ENCODE measurements around the gene HOXC13.

The HOXC13 gene, protein sequence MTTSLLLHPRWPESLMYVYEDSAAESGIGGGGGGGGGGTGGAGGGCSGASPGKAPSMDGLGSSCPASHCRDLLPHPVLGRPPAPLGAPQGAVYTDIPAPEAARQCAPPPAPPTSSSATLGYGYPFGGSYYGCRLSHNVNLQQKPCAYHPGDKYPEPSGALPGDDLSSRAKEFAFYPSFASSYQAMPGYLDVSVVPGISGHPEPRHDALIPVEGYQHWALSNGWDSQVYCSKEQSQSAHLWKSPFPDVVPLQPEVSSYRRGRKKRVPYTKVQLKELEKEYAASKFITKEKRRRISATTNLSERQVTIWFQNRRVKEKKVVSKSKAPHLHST

DNA sequence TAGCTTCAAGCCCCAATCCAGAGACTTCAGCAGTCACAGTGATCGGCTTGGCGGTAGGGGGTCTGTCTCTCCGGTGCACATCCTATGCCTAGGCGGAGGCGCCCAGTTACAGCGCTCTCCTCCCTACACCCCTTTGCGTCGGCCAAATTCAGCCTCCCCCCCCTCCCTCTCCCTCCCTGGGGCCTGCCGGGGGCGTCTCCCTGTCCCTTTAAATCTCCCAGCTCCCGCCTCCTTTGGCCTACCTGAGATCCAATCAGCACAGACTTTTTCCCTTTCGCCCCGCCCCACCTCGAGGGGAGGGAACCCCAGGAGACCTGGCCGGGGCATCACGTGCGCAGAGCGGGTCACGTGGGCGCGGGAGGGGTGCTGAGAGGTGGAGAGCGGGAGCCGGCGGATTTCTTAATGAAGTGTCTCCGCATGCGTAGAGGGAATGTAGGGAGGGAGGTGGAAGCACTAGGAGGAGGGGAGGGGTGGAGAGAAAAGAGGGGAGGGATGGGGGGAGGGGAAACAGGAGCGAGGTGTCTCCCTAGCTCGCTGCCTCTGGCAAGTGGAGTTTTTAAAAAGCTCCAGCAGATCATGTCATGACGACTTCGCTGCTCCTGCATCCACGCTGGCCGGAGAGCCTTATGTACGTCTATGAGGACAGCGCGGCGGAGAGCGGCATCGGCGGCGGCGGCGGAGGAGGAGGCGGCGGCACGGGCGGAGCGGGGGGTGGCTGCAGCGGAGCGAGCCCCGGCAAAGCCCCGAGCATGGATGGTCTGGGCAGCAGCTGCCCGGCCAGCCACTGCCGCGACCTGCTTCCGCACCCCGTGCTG lies at the start of gene HOXC13:
Gene HOXC13 (plus strand): TSS at position 506 of the 815 bp plus-strand sequence. CDS start 76 bp downstream, at position 582.
- Histone ChIP-seq H3K9me3 (ENCODE audit: severe bottlenecking) (no peaks in the 10 kb centered on the region), H3K36me3 (ENCODE audit: low read depth) (no peaks in the 10 kb centered on the region), H3K27me3 (ENCODE audit: insufficient read depth, poor library complexity, severe bottlenecking) (peaks cover 71% of the 10 kb centered on the region), H3K4me1 (ENCODE audit: insufficient read depth, poor library complexity, severe bottlenecking) (no peaks in the 10 kb centered on the region), H3K27ac (ENCODE audit: poor library complexity, severe bottlenecking) (peak within 1 kb of the TSS; percentile 25), H3K4me3 (ENCODE audit: severe bottlenecking) (peak within 1 kb of the TSS; percentile 43)
- TF ChIP-seq, protein P1, sequence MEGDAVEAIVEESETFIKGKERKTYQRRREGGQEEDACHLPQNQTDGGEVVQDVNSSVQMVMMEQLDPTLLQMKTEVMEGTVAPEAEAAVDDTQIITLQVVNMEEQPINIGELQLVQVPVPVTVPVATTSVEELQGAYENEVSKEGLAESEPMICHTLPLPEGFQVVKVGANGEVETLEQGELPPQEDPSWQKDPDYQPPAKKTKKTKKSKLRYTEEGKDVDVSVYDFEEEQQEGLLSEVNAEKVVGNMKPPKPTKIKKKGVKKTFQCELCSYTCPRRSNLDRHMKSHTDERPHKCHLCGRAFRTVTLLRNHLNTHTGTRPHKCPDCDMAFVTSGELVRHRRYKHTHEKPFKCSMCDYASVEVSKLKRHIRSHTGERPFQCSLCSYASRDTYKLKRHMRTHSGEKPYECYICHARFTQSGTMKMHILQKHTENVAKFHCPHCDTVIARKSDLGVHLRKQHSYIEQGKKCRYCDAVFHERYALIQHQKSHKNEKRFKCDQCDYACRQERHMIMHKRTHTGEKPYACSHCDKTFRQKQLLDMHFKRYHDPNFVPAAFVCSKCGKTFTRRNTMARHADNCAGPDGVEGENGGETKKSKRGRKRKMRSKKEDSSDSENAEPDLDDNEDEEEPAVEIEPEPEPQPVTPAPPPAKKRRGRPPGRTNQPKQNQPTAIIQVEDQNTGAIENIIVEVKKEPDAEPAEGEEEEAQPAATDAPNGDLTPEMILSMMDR (IDR thresholded peaks at IDR 0.05; ENCODE audit: poor library complexity, severe bottlenecking) = no peak
- peak; percentile 98 for DNase-seq (ENCODE audit: low spot score)
- peak; percentile 79 for ATAC-seq (ENCODE audit: low read depth)

GRCh38 chr12:53890081-53890480 lies 48.5 kb upstream of the HOXC13 start:
- no peaks in the 10 kb centered on the region for H3K36me3 ChIP-seq (ENCODE audit: low read depth)
- H3K27me3 ChIP-seq (ENCODE audit: insufficient read depth, poor library complexity, severe bottlenecking) = peaks cover 7% of the 10 kb centered on the region
- ATAC-seq (ENCODE audit: low read depth) = no peak
- DNase-seq (ENCODE audit: low spot score) = no peak
- H3K4me3 ChIP-seq (ENCODE audit: severe bottlenecking) = no peak overlapping the region
- H3K27ac ChIP-seq (ENCODE audit: poor library complexity, severe bottlenecking) = no peak overlapping the region
- no peaks in the 10 kb centered on the region for H3K9me3 ChIP-seq (ENCODE audit: severe bottlenecking)
- TF ChIP-seq, protein P1 (IDR thresholded peaks at IDR 0.05; ENCODE audit: poor library complexity, severe bottlenecking) = no peak
- H3K4me1 ChIP-seq (ENCODE audit: insufficient read depth, poor library complexity, severe bottlenecking) = no peaks in the 10 kb centered on the region

- Histone ChIP-seq H3K36me3 (ENCODE audit: low read depth) (no peaks in the 10 kb centered on the region), H3K4me1 (ENCODE audit: insufficient read depth, poor library complexity, severe bottlenecking) (no peaks in the 10 kb centered on the region), H3K27me3 (ENCODE audit: insufficient read depth, poor library complexity, severe bottlenecking) (peaks cover 7% of the 10 kb centered on the region), H3K27ac (ENCODE audit: poor library complexity, severe bottlenecking) (no peak overlapping the region), H3K4me3 (ENCODE audit: severe bottlenecking) (no peak overlapping the region), H3K9me3 (ENCODE audit: severe bottlenecking) (no peaks in the 10 kb centered on the region)
- no peak for DNase-seq (ENCODE audit: low spot score)
- ATAC-seq (ENCODE audit: low read depth) = no peak
- TF ChIP-seq, protein P1 (IDR thresholded peaks at IDR 0.05; ENCODE audit: poor library complexity, severe bottlenecking) = no peak
Observed at GRCh38 chr12:53892762-53893395, 45.8 kb upstream of the HOXC13 start.

GRCh38 chr12:53899230-53899629 lies 39.4 kb upstream of the HOXC13 start:
- H3K4me1 ChIP-seq (ENCODE audit: insufficient read depth, poor library complexity, severe bottlenecking) = no peaks in the 10 kb centered on the region
- no peaks in the 10 kb centered on the region for H3K9me3 ChIP-seq (ENCODE audit: severe bottlenecking)
- DNase-seq (ENCODE audit: low spot score) (no peak), ATAC-seq (ENCODE audit: low read depth) (no peak)
- H3K27me3 ChIP-seq (ENCODE audit: insufficient read depth, poor library complexity, severe bottlenecking) = peaks cover 35% of the 10 kb centered on the region
- TF ChIP-seq, protein P1 (IDR thresholded peaks at IDR 0.05; ENCODE audit: poor library complexity, severe bottlenecking) = no peak
- no peaks in the 10 kb centered on the region for H3K36me3 ChIP-seq (ENCODE audit: low read depth)
- no peak overlapping the region for H3K4me3 ChIP-seq (ENCODE audit: severe bottlenecking)
- no peak overlapping the region for H3K27ac ChIP-seq (ENCODE audit: poor library complexity, severe bottlenecking)

Data from RWPE2 (cell line).